A549 (cell line): ENCODE measurements around the gene CACNA2D2.

Source experiments
- CEBPB ChIP-seq, 2 experiments: fragments of >200 bp in 1 of 2; sonication (Bioruptor Twin) in 1 of 2; formaldehyde crosslinking in 1 of 2; IDR thresholded peaks; 2 replicates each; pipeline ENCODE4 v1.6.1; 2012 to 2016
- CHD2 ChIP-seq: fragments of 150-350 bp; IDR thresholded peaks from 2 replicates; pipeline ENCODE4 v1.6.1; 2014; ENCODE audit warnings: low read length; ENCODE audit not compliant: partially characterized antibody
- HOXA7 ChIP-seq: fragments of 250-450 bp; sonication (Bioruptor Pico); IDR thresholded peaks from 2 replicates; pipeline ENCODE4 v1.5.0; 2020; ENCODE audit warnings: mild to moderate bottlenecking, moderate library complexity
- JUNB ChIP-seq: fragments of >200 bp; sonication (Bioruptor Twin); formaldehyde crosslinking; IDR thresholded peaks from 2 replicates; pipeline ENCODE4 v1.6.1; 2016
- KDM1A ChIP-seq: fragments of 200-600 bp; sonication (generic); IDR thresholded peaks from 2 replicates; pipeline ENCODE4 v1.6.1; 2016; ENCODE audit warnings: low read depth, mild to moderate bottlenecking
- MAZ ChIP-seq: fragments of 150-350 bp; IDR thresholded peaks from 2 replicates; pipeline ENCODE4 v1.6.1; 2014; ENCODE audit warnings: antibody characterized with exemption, low read depth, low read length, borderline replicate concordance
- MYC ChIP-seq: IDR thresholded peaks from 2 replicates; pipeline ENCODE4 v1.6.1; 2012; ENCODE audit warnings: mild to moderate bottlenecking, inconsistent platforms, low read length, improper control_type of control experiment, borderline replicate concordance
- POLR2A ChIP-seq: IDR thresholded peaks from 2 replicates; pipeline ENCODE4 v1.6.1; 2012; ENCODE audit warnings: mild to moderate bottlenecking, low read length
- RCOR1 ChIP-seq: fragments of 150-350 bp; IDR thresholded peaks from 2 replicates; pipeline ENCODE4 v1.6.1; 2014; ENCODE audit warnings: antibody characterized with exemption, low read length, low read depth
- RFX5 ChIP-seq: fragments of 450-650 bp; IDR thresholded peaks from 2 replicates; pipeline ENCODE4 v1.7.1; 2014; ENCODE audit warnings: antibody characterized with exemption, mild to moderate bottlenecking, moderate library complexity
- TF ChIP-seq, protein P1 (sequence below): fragments of >200 bp; sonication (Bioruptor Twin); formaldehyde crosslinking; IDR thresholded peaks from 3 replicates; pipeline ENCODE4 v1.5.1; 2016
- TF ChIP-seq, protein P2 (sequence below): fragments of 250-450 bp; sonication (Bioruptor Pico); IDR thresholded peaks from 2 replicates; pipeline ENCODE4 v1.5.0; 2021; ENCODE audit warnings: mild to moderate bottlenecking, moderate library complexity, borderline replicate concordance
- TF ChIP-seq, protein P3 (sequence below): fragments of 200-600 bp; sonication (generic); IDR thresholded peaks from 2 replicates; pipeline ENCODE4 v1.6.1; 2016; ENCODE audit warnings: antibody characterized with exemption, mild to moderate bottlenecking, moderate library complexity
- TF ChIP-seq, protein P4 (sequence below): IDR thresholded peaks from 2 replicates; pipeline ENCODE4 v1.6.1; 2012

DNA sequence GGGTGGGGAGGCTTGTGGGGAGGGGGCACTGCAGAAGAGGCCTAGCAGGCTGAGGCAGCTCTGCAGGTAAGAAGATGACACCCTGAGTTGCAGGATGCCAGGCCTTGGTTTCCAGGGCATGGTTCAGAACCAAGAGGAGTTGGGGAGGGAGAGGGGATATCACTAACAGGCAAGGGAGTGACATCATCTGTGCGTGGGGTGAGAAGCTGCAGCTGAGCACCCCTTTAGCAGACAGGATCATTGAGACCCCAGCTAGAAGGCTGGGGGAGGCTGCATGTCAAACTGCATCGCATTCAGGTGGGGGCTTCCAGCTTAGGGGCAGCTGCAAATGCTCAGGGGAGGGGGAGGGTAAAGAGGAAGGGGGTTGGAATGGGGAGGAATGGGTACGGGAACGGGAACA is 23.0 kb downstream of the CACNA2D2 start:
- TF ChIP-seq, protein P1, sequence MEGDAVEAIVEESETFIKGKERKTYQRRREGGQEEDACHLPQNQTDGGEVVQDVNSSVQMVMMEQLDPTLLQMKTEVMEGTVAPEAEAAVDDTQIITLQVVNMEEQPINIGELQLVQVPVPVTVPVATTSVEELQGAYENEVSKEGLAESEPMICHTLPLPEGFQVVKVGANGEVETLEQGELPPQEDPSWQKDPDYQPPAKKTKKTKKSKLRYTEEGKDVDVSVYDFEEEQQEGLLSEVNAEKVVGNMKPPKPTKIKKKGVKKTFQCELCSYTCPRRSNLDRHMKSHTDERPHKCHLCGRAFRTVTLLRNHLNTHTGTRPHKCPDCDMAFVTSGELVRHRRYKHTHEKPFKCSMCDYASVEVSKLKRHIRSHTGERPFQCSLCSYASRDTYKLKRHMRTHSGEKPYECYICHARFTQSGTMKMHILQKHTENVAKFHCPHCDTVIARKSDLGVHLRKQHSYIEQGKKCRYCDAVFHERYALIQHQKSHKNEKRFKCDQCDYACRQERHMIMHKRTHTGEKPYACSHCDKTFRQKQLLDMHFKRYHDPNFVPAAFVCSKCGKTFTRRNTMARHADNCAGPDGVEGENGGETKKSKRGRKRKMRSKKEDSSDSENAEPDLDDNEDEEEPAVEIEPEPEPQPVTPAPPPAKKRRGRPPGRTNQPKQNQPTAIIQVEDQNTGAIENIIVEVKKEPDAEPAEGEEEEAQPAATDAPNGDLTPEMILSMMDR, result no peak
- no peak for TF ChIP-seq RFX5
- TF ChIP-seq CHD2, result no peak
- TF ChIP-seq POLR2A, result no peak
- no peak for TF ChIP-seq JUNB
- TF ChIP-seq, protein P2, sequence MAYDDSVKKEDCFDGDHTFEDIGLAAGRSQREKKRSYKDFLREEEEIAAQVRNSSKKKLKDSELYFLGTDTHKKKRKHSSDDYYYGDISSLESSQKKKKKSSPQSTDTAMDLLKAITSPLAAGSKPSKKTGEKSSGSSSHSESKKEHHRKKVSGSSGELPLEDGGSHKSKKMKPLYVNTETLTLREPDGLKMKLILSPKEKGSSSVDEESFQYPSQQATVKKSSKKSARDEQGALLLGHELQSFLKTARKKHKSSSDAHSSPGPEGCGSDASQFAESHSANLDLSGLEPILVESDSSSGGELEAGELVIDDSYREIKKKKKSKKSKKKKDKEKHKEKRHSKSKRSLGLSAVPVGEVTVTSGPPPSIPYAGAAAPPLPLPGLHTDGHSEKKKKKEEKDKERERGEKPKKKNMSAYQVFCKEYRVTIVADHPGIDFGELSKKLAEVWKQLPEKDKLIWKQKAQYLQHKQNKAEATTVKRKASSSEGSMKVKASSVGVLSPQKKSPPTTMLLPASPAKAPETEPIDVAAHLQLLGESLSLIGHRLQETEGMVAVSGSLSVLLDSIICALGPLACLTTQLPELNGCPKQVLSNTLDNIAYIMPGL, result no peak
- TF ChIP-seq RCOR1, result no peak
- no peak for TF ChIP-seq HOXA7
- TF ChIP-seq, protein P3, sequence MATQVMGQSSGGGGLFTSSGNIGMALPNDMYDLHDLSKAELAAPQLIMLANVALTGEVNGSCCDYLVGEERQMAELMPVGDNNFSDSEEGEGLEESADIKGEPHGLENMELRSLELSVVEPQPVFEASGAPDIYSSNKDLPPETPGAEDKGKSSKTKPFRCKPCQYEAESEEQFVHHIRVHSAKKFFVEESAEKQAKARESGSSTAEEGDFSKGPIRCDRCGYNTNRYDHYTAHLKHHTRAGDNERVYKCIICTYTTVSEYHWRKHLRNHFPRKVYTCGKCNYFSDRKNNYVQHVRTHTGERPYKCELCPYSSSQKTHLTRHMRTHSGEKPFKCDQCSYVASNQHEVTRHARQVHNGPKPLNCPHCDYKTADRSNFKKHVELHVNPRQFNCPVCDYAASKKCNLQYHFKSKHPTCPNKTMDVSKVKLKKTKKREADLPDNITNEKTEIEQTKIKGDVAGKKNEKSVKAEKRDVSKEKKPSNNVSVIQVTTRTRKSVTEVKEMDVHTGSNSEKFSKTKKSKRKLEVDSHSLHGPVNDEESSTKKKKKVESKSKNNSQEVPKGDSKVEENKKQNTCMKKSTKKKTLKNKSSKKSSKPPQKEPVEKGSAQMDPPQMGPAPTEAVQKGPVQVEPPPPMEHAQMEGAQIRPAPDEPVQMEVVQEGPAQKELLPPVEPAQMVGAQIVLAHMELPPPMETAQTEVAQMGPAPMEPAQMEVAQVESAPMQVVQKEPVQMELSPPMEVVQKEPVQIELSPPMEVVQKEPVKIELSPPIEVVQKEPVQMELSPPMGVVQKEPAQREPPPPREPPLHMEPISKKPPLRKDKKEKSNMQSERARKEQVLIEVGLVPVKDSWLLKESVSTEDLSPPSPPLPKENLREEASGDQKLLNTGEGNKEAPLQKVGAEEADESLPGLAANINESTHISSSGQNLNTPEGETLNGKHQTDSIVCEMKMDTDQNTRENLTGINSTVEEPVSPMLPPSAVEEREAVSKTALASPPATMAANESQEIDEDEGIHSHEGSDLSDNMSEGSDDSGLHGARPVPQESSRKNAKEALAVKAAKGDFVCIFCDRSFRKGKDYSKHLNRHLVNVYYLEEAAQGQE, result no peak
- TF ChIP-seq CEBPB (IDR thresholded peaks at IDR 0.05), result no peak
- TF ChIP-seq, protein P4, sequence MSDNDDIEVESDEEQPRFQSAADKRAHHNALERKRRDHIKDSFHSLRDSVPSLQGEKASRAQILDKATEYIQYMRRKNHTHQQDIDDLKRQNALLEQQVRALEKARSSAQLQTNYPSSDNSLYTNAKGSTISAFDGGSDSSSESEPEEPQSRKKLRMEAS, result no peak
- no peak for TF ChIP-seq MAZ
- no peak for TF ChIP-seq MYC
- TF ChIP-seq KDM1A, result no peak
